DND-41 (cell line): ENCODE measurements around the gene EFHC1.

ENCODE experiments used
- ATAC-seq: fragments of 200-7000 bp; cut with Tn5 transposase; 3 replicates; pipeline ENCODE4 v1.9.1; 2021; ENCODE audit warnings: low read depth; ENCODE audit not compliant: insufficient read depth
- DNase-seq: peaks from one replicate; pipeline ENCODE4 v3.0.0-alpha.2; 2020
- H2AFZ ChIP-seq: 2 replicates; pipeline ENCODE4 v1.6.0; 2012; ENCODE audit warnings: low read depth, low read length
- H3K27ac ChIP-seq: 2 replicates; pipeline ENCODE4 v1.5.1; 2012; ENCODE audit warnings: low read length, inconsistent platforms
- H3K27me3 ChIP-seq: fragments of 200-600 bp; sonication (generic); 2 replicates; pipeline ENCODE4 v1.6.0; 2012; ENCODE audit warnings: low read length, mild to moderate bottlenecking, inconsistent platforms; ENCODE audit not compliant: insufficient read depth, poor library complexity
- H3K36me3 ChIP-seq: 2 replicates; pipeline ENCODE4 v1.5.1; 2012; ENCODE audit warnings: low read length, inconsistent platforms; ENCODE audit not compliant: insufficient read depth
- H3K4me1 ChIP-seq: 2 replicates; pipeline ENCODE4 v1.5.1; 2012; ENCODE audit warnings: mild to moderate bottlenecking, low read length; ENCODE audit not compliant: insufficient read depth
- H3K4me2 ChIP-seq: 2 replicates; pipeline ENCODE4 v1.6.0; 2012; ENCODE audit warnings: mild to moderate bottlenecking, moderate library complexity, low read length, inconsistent platforms; ENCODE audit not compliant: insufficient read depth
- H3K4me3 ChIP-seq, 2 experiments: fragments of 200-600 bp in 1 of 2; shearing (Covaris generic) in 1 of 2; 2 replicates each; pipeline ENCODE4 v1.5.1; 2012 to 2016; ENCODE audit warnings: inconsistent platforms in 2 of 2, low read length in 2 of 2, mild to moderate bottlenecking in 2 of 2, low read depth in 1 of 2, moderate library complexity in 1 of 2
- H3K79me2 ChIP-seq: 2 replicates; pipeline ENCODE4 v1.6.0; 2012; ENCODE audit warnings: low read length, inconsistent platforms; ENCODE audit not compliant: insufficient read depth
- H3K9ac ChIP-seq: 2 replicates; pipeline ENCODE4 v1.6.0; 2012; ENCODE audit warnings: low read depth, mild to moderate bottlenecking, inconsistent platforms, low read length, moderate library complexity
- H3K9me3 ChIP-seq: 2 replicates; pipeline ENCODE4 v1.5.1; 2012; ENCODE audit warnings: low read length, moderate library complexity, mild to moderate bottlenecking, inconsistent platforms; ENCODE audit not compliant: insufficient read depth, severe bottlenecking
- H4K20me1 ChIP-seq: 2 replicates; pipeline ENCODE4 v1.6.0; 2012; ENCODE audit warnings: low read length; ENCODE audit not compliant: insufficient read depth
- CTCF ChIP-seq: IDR thresholded peaks from 2 replicates; pipeline ENCODE4 v1.5.1; 2012; ENCODE audit warnings: borderline replicate concordance, low read length, moderate library complexity, mild to moderate bottlenecking; ENCODE audit not compliant: poor library complexity, severe bottlenecking; ENCODE audit errors: extremely low read depth
- EZH2 ChIP-seq: IDR thresholded peaks from 3 replicates; pipeline ENCODE4 v1.6.1; 2012; ENCODE audit warnings: borderline replicate concordance, low read depth, mild to moderate bottlenecking, moderate library complexity, low read length, inconsistent platforms; ENCODE audit not compliant: severe bottlenecking

The EFHC1 gene

GRCh38 chr6:52543729-52544601 is 123.8 kb downstream of the EFHC1 start:
- Histone ChIP-seq H3K27ac (no peak overlapping the region), H3K4me1 (peaks cover 21% of the 10 kb centered on the region)

GRCh38 chr6:52544602-52545405 is 124.7 kb downstream of the EFHC1 start:
- Histone ChIP-seq H2AFZ (no peak overlapping the region), H3K9ac (no peak overlapping the region), H4K20me1 (peaks cover 16% of the 10 kb centered on the region; the same call in 1 of the 2 replicates), H3K27ac (no peak overlapping the region), H3K4me3 (no peak overlapping the region), H3K79me2 (peaks cover 69% of the 10 kb centered on the region), H3K9me3 (no peaks in the 10 kb centered on the region), H3K4me2 (no peak overlapping the region), H3K4me1 (peaks cover 13% of the 10 kb centered on the region), H3K27me3 (no peaks in the 10 kb centered on the region), H3K36me3 (no peaks in the 10 kb centered on the region)
- DNase-seq, result no peak
- no peak for TF ChIP-seq EZH2
- TF ChIP-seq CTCF, result no peak
- ATAC-seq, result no peak

More at GRCh38 chr6:52543729-52544601, 123.8 kb downstream of the EFHC1 start:
- Histone ChIP-seq H3K4me2 (no peak overlapping the region), H4K20me1 (peaks cover 16% of the 10 kb centered on the region; the same call in 1 of the 2 replicates), H3K27me3 (no peaks in the 10 kb centered on the region), H3K36me3 (no peaks in the 10 kb centered on the region), H3K4me3 (no peak overlapping the region), H3K79me2 (peaks cover 71% of the 10 kb centered on the region), H2AFZ (no peak overlapping the region), H3K9ac (no peak overlapping the region), H3K9me3 (no peaks in the 10 kb centered on the region)
- TF ChIP-seq EZH2 (no peak), CTCF (no peak)
- ATAC-seq (no peak), DNase-seq (no peak)

- no peak for DNase-seq
- no peak for ATAC-seq
- Histone ChIP-seq H3K4me1 (peaks cover 6% of the 10 kb centered on the region), H3K9ac (no peak overlapping the region), H2AFZ (no peak overlapping the region), H4K20me1 (peaks cover 19% of the 10 kb centered on the region; the same call in 1 of the 2 replicates), H3K4me2 (no peak overlapping the region), H3K4me3 (no peak overlapping the region), H3K36me3 (no peaks in the 10 kb centered on the region), H3K27me3 (no peaks in the 10 kb centered on the region), H3K9me3 (no peaks in the 10 kb centered on the region), H3K27ac (no peak overlapping the region), H3K79me2 (peaks cover 67% of the 10 kb centered on the region)
- TF ChIP-seq EZH2 (no peak), CTCF (no peak)
These were observed 125.4 kb downstream of the EFHC1 start for GRCh38 chr6:52545406-52546119.
